ENCODE measurements around the gene MAP3K1. TPM values are rescaled to one million over a fixed set of nuclear protein-coding genes. Genes with fewer than 3 reads are reported as not detected.
A peak's percentile ranks its signal among the peaks of the same experiment; 100 is the strongest.

The MAP3K1 gene
- total RNA-seq, 2 experiments from 2014 or later = 20.5 to 20.6 TPM

- peaks cover 38% of the 10 kb centered on the region for H3K36me3 Mint-ChIP-seq
- H3K4me3 Mint-ChIP-seq = no peak overlapping the region
Measured at GRCh38 chr5:56881571-56881970, 66.2 kb downstream of the MAP3K1 start.

GRCh38 chr5:56893251-56893951 is 78.1 kb downstream of the MAP3K1 start:
- Mint-ChIP-seq H3K4me1 (ENCODE audit: low read depth) (peaks cover 7% of the 10 kb centered on the region), H3K27ac (peak overlapping the region; percentile 19), H3K4me3 (no peak overlapping the region), H3K36me3 (peaks cover 41% of the 10 kb centered on the region), H3K9me3 (no peaks in the 10 kb centered on the region), H3K27me3 (no peaks in the 10 kb centered on the region)
- ChIA-PET CTCF (interaction anchor here (1.7 kb wide), 1 partner anchor 8 kb away, joined by 3 read pairs; no protein-coding TSS in a partner anchor), POLR2A (interaction anchor here (0.9 kb wide), 1 partner anchor 36 kb away, joined by 3 read pairs; no protein-coding TSS in a partner anchor)
- no peak for DNase-seq
- intact Hi-C loops (cut with micrococcal nuclease) = no loop called here

More at GRCh38 chr5:56881571-56881970, 66.2 kb downstream of the MAP3K1 start:
- Mint-ChIP-seq H3K27ac (no peak overlapping the region), H3K9me3 (no peaks in the 10 kb centered on the region), H3K27me3 (no peaks in the 10 kb centered on the region), H3K4me1 (ENCODE audit: low read depth) (peaks cover 10% of the 10 kb centered on the region)
- intact Hi-C loops (cut with micrococcal nuclease) = no loop called here
- DNase-seq = no peak
- ChIA-PET POLR2A (no interaction called here), CTCF (interaction anchor here (0.8 to 1.0 kb wide), 2 partner anchors 19 to 257 kb away, joined by 3 to 4 read pairs; no protein-coding TSS in a partner anchor)

- peaks cover 7% of the 10 kb centered on the region for H3K4me1 Mint-ChIP-seq (ENCODE audit: low read depth)
- intact Hi-C loops (cut with micrococcal nuclease) = no loop called here
- H3K9me3 Mint-ChIP-seq = no peaks in the 10 kb centered on the region
- CTCF ChIA-PET = interaction anchor here (1.1 to 7.8 kb wide), 2 partner anchors 241 to 626 kb away, joined by 3 to 78 read pairs; no protein-coding TSS in a partner anchor
- H3K36me3 Mint-ChIP-seq = peaks cover 19% of the 10 kb centered on the region
- no peak overlapping the region for H3K27ac Mint-ChIP-seq
- H3K4me3 Mint-ChIP-seq = no peak overlapping the region
- POLR2A ChIA-PET = interaction anchor here (0.6 kb wide), 2 partner anchors 14 to 46 kb away, joined by 3 read pairs; no protein-coding TSS in a partner anchor
- no peaks in the 10 kb centered on the region for H3K27me3 Mint-ChIP-seq
- DNase-seq = no peak
Measured at GRCh38 chr5:56896763-56897162, 81.4 kb downstream of the MAP3K1 start.

GRCh38 chr5:56898213-56898612 is 82.9 kb downstream of the MAP3K1 start:
- no peak for DNase-seq
- Mint-ChIP-seq H3K4me1 (ENCODE audit: low read depth) (peaks cover 7% of the 10 kb centered on the region), H3K27ac (no peak overlapping the region), H3K4me3 (no peak overlapping the region), H3K9me3 (no peaks in the 10 kb centered on the region), H3K27me3 (no peaks in the 10 kb centered on the region), H3K36me3 (peaks cover 11% of the 10 kb centered on the region)
- CTCF ChIA-PET = interaction anchor here (0.7 to 7.8 kb wide), 3 partner anchors 194 to 1563 kb away, joined by 3 to 78 read pairs (median 3); no protein-coding TSS in a partner anchor
- intact Hi-C loops (cut with micrococcal nuclease) = no loop called here
- POLR2A ChIA-PET = no interaction called here

- CTCF ChIA-PET = interaction anchor here (0.8 to 7.8 kb wide), 21 partner anchors 10 to 629 kb away, joined by 3 to 78 read pairs (median 4); no protein-coding TSS in a partner anchor
- POLR2A ChIA-PET = no interaction called here
- Mint-ChIP-seq H3K4me1 (ENCODE audit: low read depth) (peaks cover 5% of the 10 kb centered on the region), H3K9me3 (peaks cover 5% of the 10 kb centered on the region), H3K4me3 (no peak overlapping the region), H3K36me3 (no peaks in the 10 kb centered on the region), H3K27me3 (no peaks in the 10 kb centered on the region), H3K27ac (no peak overlapping the region)
- DNase-seq = no peak
- intact Hi-C loops (cut with micrococcal nuclease) = loop anchor here (1.0 to 2.0 kb wide), 4 partner anchors 238 to 630 kb away; no protein-coding TSS in a partner anchor
Measured at GRCh38 chr5:56900395-56900794, 85.0 kb downstream of the MAP3K1 start.

GRCh38 chr5:56900858-56901578 is 85.7 kb downstream of the MAP3K1 start:
- intact Hi-C loops (cut with micrococcal nuclease) = loop anchor here (1.0 to 2.0 kb wide), 5 partner anchors 8 to 630 kb away; partner anchors contain the start of gene SETD9
- Mint-ChIP-seq H3K36me3 (no peaks in the 10 kb centered on the region), H3K27ac (no peak overlapping the region), H3K27me3 (no peaks in the 10 kb centered on the region), H3K4me3 (no peak overlapping the region), H3K4me1 (ENCODE audit: low read depth) (peaks cover 5% of the 10 kb centered on the region), H3K9me3 (peaks cover 5% of the 10 kb centered on the region)
- ChIA-PET POLR2A (no interaction called here), CTCF (interaction anchor here (0.6 to 7.8 kb wide), 22 partner anchors 9 to 630 kb away, joined by 3 to 78 read pairs (median 4); partner anchors contain the start of gene SETD9)
- DNase-seq = peak; percentile 24

GRCh38 chr5:56908942-56909293 is 93.6 kb downstream of the MAP3K1 start:
- intact Hi-C loops (cut with micrococcal nuclease) = loop anchor here (1.0 to 5.0 kb wide), 6 partner anchors 8 to 1553 kb away; partner anchors contain the start of genes MAP3K1 and PLK2
- H3K27ac Mint-ChIP-seq = peak overlapping the region; percentile 89
- H3K27me3 Mint-ChIP-seq = no peaks in the 10 kb centered on the region
- no peak for DNase-seq
- peaks cover 8% of the 10 kb centered on the region for H3K9me3 Mint-ChIP-seq
- ChIA-PET CTCF (interaction anchor here (3.4 kb wide), 1 partner anchor 229 kb away, joined by 24 read pairs; no protein-coding TSS in a partner anchor), POLR2A (interaction anchor here (1.0 to 2.2 kb wide), 4 partner anchors 10 to 264 kb away, joined by 3 to 10 read pairs (median 5); partner anchors contain the start of gene GPBP1)
- peaks cover 20% of the 10 kb centered on the region for H3K4me1 Mint-ChIP-seq (ENCODE audit: low read depth)
- peaks cover 2% of the 10 kb centered on the region for H3K36me3 Mint-ChIP-seq
- H3K4me3 Mint-ChIP-seq = peak overlapping the region; percentile 77

- Mint-ChIP-seq H3K27ac (peak within 1 kb of the TSS; percentile 94), H3K4me1 (ENCODE audit: low read depth) (peaks cover 20% of the 10 kb centered on the region), H3K9me3 (peaks cover 4% of the 10 kb centered on the region), H3K27me3 (no peaks in the 10 kb centered on the region), H3K4me3 (peak within 1 kb of the TSS; percentile 77), H3K36me3 (peaks cover 2% of the 10 kb centered on the region)
- peak; percentile 97 for DNase-seq
- intact Hi-C loops (cut with micrococcal nuclease) = loop anchor here (1.0 to 5.0 kb wide), 7 partner anchors 8 to 1553 kb away; partner anchors contain the start of genes MAP3K1, MIER3 and PLK2
- CTCF ChIA-PET = interaction anchor here (1.3 to 3.4 kb wide), 3 partner anchors 8 to 228 kb away, joined by 4 to 24 read pairs (median 8); no protein-coding TSS in a partner anchor
- POLR2A ChIA-PET = interaction anchor here (0.9 to 2.2 kb wide), 9 partner anchors 9 to 310 kb away, joined by 3 to 13 read pairs (median 4); partner anchors contain the start of gene GPBP1
Measured at GRCh38 chr5:56909294-56910209, 94.2 kb downstream of the MAP3K1 start, which contains the start of gene SETD9. Gene SETD9, plus strand, starts transcription at chr5:56909596. Its CDS starts 50 bp downstream, at chr5:56909646.

- peak; percentile 64 for DNase-seq
- Mint-ChIP-seq H3K4me3 (peak overlapping the region; percentile 73), H3K27me3 (no peaks in the 10 kb centered on the region), H3K9me3 (peaks cover 4% of the 10 kb centered on the region), H3K27ac (peak overlapping the region; percentile 94), H3K4me1 (ENCODE audit: low read depth) (peaks cover 20% of the 10 kb centered on the region), H3K36me3 (peaks cover 2% of the 10 kb centered on the region)
- POLR2A ChIA-PET = interaction anchor here (0.6 to 2.2 kb wide), 10 partner anchors 8 to 309 kb away, joined by 3 to 13 read pairs (median 4); partner anchors contain the start of gene GPBP1
- intact Hi-C loops (cut with micrococcal nuclease) = loop anchor here (1.0 kb wide), 1 partner anchor 42 kb away; the partner anchor contains the start of gene MIER3
- CTCF ChIA-PET = interaction anchor here (0.5 to 3.4 kb wide), 6 partner anchors 9 to 310 kb away, joined by 3 to 24 read pairs (median 4); no protein-coding TSS in a partner anchor
Measured at GRCh38 chr5:56910210-56910965, 95.0 kb downstream of the MAP3K1 start.

GRCh38 chr5:56913766-56914165 is 98.4 kb downstream of the MAP3K1 start:
- intact Hi-C loops (cut with micrococcal nuclease) = no loop called here
- Mint-ChIP-seq H3K27me3 (no peaks in the 10 kb centered on the region), H3K27ac (no peak overlapping the region), H3K36me3 (peaks cover 7% of the 10 kb centered on the region), H3K9me3 (no peaks in the 10 kb centered on the region), H3K4me3 (no peak overlapping the region), H3K4me1 (ENCODE audit: low read depth) (peaks cover 14% of the 10 kb centered on the region)
- ChIA-PET POLR2A (no interaction called here), CTCF (interaction anchor here (0.6 kb wide), 1 partner anchor 306 kb away, joined by 4 read pairs; no protein-coding TSS in a partner anchor)
- no peak for DNase-seq
